SU-DHL-6 (cell line): ENCODE results near the gene YIF1A.

Source experiments
- H2AFZ ChIP-seq: fragments of 200-600 bp; sonication (generic); 2 replicates; pipeline ENCODE4 v1.6.1; 2014; ENCODE audit warnings: low read depth, mild to moderate bottlenecking, moderate library complexity, mixed read lengths, antibody characterized with exemption, low read length; ENCODE audit not compliant: severe bottlenecking
- H3F3A ChIP-seq: fragments of 200-600 bp; shearing (Covaris generic); 2 replicates; pipeline ENCODE4 v1.6.0; 2016; ENCODE audit warnings: antibody characterized with exemption, mild to moderate bottlenecking; ENCODE audit not compliant: insufficient read depth
- H3K27ac ChIP-seq: fragments of 200-600 bp; sonication (generic); 2 replicates; pipeline ENCODE4 v1.5.1; 2016; ENCODE audit warnings: low read depth, mild to moderate bottlenecking, low read length, moderate library complexity, mixed read lengths
- H3K27me3 ChIP-seq: fragments of 200-600 bp; sonication (generic), shearing (Covaris generic); 2 replicates; pipeline ENCODE4 v1.6.0; 2014; ENCODE audit warnings: mild to moderate bottlenecking, low read length
- H3K36me3 ChIP-seq: fragments of 200-600 bp; sonication (generic); 2 replicates; pipeline ENCODE4 v1.6.1; 2014; ENCODE audit warnings: mild to moderate bottlenecking, low read length, mixed read lengths
- H3K4me2 ChIP-seq: fragments of 300-600, 200-600 bp; shearing (Covaris generic), sonication (generic); 2 replicates; pipeline ENCODE4 v1.6.0; 2014; ENCODE audit warnings: low read length, low read depth, mild to moderate bottlenecking; ENCODE audit not compliant: poor library complexity, severe bottlenecking
- H3K4me3 ChIP-seq: fragments of 200-600 bp; sonication (generic); 2 replicates; pipeline ENCODE4 v1.5.1; 2014; ENCODE audit warnings: antibody characterized with exemption, low read length, mild to moderate bottlenecking, mixed read lengths; ENCODE audit not compliant: insufficient read depth, poor library complexity, severe bottlenecking
- H3K79me2 ChIP-seq: fragments of 200-600 bp; sonication (generic); 2 replicates; pipeline ENCODE4 v1.6.1; 2014; ENCODE audit warnings: mild to moderate bottlenecking, low read length, moderate library complexity; ENCODE audit not compliant: insufficient read depth
- H3K9ac ChIP-seq: fragments of 200-600 bp; sonication (generic); 2 replicates; pipeline ENCODE4 v1.7.0; 2014; ENCODE audit warnings: mild to moderate bottlenecking, low read length
- H3K9me2 ChIP-seq: fragments of 200-600 bp; sonication (generic); replicated peaks from 2 replicates; pipeline ENCODE4 v1.6.1; 2014; ENCODE audit warnings: low read length; ENCODE audit not compliant: insufficient read depth
- H3K9me3 ChIP-seq: fragments of 200-600 bp; sonication (generic); 2 replicates; pipeline ENCODE4 v1.6.1; 2014; ENCODE audit warnings: low read length, mixed read lengths; ENCODE audit not compliant: insufficient read depth
- H4K20me1 ChIP-seq: fragments of 200-600 bp; sonication (generic); 2 replicates; pipeline ENCODE4 v1.6.1; 2014; ENCODE audit warnings: low read depth, mild to moderate bottlenecking, antibody characterized with exemption, low read length, moderate library complexity, mixed read lengths
- CTCF ChIP-seq: fragments of 200-600 bp; sonication (generic); IDR thresholded peaks from one replicate; pipeline ENCODE4 v1.5.1; 2017; ENCODE audit warnings: antibody characterized with exemption, mild to moderate bottlenecking, low read length, moderate library complexity; ENCODE audit not compliant: insufficient read depth, poor library complexity, severe bottlenecking
- EZH2phosphoT487 ChIP-seq: fragments of 200-600 bp; sonication (generic), shearing (Covaris generic); conservative IDR thresholded peaks from 2 replicates; pipeline ENCODE4 v1.6.1; 2018; ENCODE audit warnings: mild to moderate bottlenecking, antibody characterized with exemption, low read length, moderate library complexity, mixed read lengths

Gene YIF1A

GRCh38 chr11:66328031-66328301 is 39.0 kb upstream of the YIF1A start:
- H3K9me3 ChIP-seq: no peaks in the 10 kb centered on the region
- H4K20me1 ChIP-seq: no peaks in the 10 kb centered on the region
- no peaks in the 10 kb centered on the region for H3F3A ChIP-seq
- TF ChIP-seq EZH2phosphoT487 (no peak), CTCF (no peak)
- no peak overlapping the region for H3K9ac ChIP-seq
- H3K4me3 ChIP-seq: no peak overlapping the region
- no peaks in the 10 kb centered on the region for H3K79me2 ChIP-seq
- no peaks in the 10 kb centered on the region for H3K36me3 ChIP-seq
- H3K4me2 ChIP-seq: no peak overlapping the region
- H3K9me2 ChIP-seq: no peaks in the 10 kb centered on the region
- no peak overlapping the region for H3K27ac ChIP-seq
- H3K27me3 ChIP-seq: no peaks in the 10 kb centered on the region
- H2AFZ ChIP-seq: no peak overlapping the region

DNA sequence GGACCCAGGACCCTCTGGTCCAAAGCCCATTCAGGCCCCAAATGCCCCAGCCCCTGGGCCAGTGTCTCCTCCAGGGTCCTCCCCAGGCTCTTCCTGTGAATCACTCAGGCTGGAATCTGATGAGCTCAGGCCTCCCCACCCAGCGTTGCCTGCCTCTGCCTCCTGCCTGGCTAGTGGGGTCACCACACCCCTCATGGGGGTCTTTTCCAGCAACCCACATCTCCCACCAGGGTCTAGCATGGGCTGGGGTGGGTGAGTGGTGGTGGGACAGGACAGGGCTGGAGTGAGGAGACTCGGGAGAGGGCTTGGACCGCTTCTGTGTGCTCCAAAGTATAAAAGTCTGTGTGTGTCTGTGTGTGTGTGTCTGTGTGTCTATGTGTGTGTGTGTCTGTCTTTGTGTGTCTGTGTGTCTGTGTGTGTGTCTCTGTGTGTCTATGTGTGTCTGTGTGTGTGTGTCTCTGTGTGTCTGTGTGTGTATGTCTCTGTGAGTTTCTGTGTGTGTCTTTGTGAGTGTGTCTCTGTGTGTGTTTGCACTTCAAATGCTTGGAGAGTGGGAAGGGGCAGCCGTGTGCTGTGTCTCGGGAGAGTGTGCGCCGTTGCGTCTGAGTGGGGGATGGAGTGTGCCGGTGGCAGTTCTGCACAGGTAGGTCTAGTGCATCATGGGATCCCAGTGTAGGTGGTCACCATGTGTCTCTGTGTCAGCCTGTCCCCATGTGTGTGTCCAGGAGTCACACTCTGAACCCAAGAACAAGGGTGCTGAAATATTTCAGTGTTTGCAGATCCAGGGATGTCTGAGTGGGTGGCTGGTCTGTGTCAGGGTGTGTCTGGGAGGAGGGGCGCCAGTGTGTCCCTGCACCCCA is 38.5 kb upstream of the YIF1A start:
- TF ChIP-seq CTCF: no peak
- TF ChIP-seq EZH2phosphoT487: no peak
- no peaks in the 10 kb centered on the region for H3F3A ChIP-seq
- no peaks in the 10 kb centered on the region for H3K9me3 ChIP-seq
- no peak overlapping the region for H3K4me3 ChIP-seq
- no peak overlapping the region for H2AFZ ChIP-seq
- no peak overlapping the region for H3K4me2 ChIP-seq
- no peak overlapping the region for H3K27ac ChIP-seq
- H4K20me1 ChIP-seq: no peaks in the 10 kb centered on the region
- H3K9me2 ChIP-seq: no peaks in the 10 kb centered on the region
- H3K36me3 ChIP-seq: no peaks in the 10 kb centered on the region
- H3K27me3 ChIP-seq: no peaks in the 10 kb centered on the region
- H3K9ac ChIP-seq: no peak overlapping the region
- H3K79me2 ChIP-seq: no peaks in the 10 kb centered on the region

- Histone ChIP-seq H3K9me2 (no peaks in the 10 kb centered on the region), H3K9me3 (no peaks in the 10 kb centered on the region), H2AFZ (no peak overlapping the region), H3K36me3 (no peaks in the 10 kb centered on the region), H3F3A (no peaks in the 10 kb centered on the region), H4K20me1 (no peaks in the 10 kb centered on the region), H3K27ac (no peak overlapping the region), H3K9ac (no peak overlapping the region), H3K4me3 (no peak overlapping the region), H3K27me3 (no peaks in the 10 kb centered on the region), H3K4me2 (no peak overlapping the region), H3K79me2 (no peaks in the 10 kb centered on the region)
- TF ChIP-seq EZH2phosphoT487 (no peak), CTCF (no peak)
Measured at GRCh38 chr11:66326261-66327111, 37.5 kb upstream of the YIF1A start.
